IMR-90 (cell line): ENCODE results near the gene TSSK3. TPM values are rescaled to one million over a fixed set of nuclear protein-coding genes. Genes with fewer than 3 reads are reported as not detected.
A peak's percentile ranks its signal among the peaks of the same experiment; 100 is the strongest.

Source experiments
- ATAC-seq: fragments of 200-7000 bp; cut with Tn5 transposase; 2 replicates; pipeline ENCODE4 v1.9.1; 2020; ENCODE audit warnings: low read depth, mild to moderate bottlenecking, moderate library complexity
- BruUV-seq: library from RNA; stranded (reverse); fragments of 400-500 nt; replicated peaks from 2 replicates; lab custom pipeline; 2021; lab: Mats Ljungman, UMichigan
- CTCF ChIA-PET: fragments of 300-600 bp; formaldehyde crosslinking; extraction: SDS; loops from one replicate; lab custom pipeline; 2021; ENCODE audit warnings: antibody characterized with exemption; lab: Yijun Ruan, JAX
- POLR2A ChIA-PET: fragments of 300-600 bp; sonication (Branson Sonifier 250); formaldehyde crosslinking; loops from one replicate; lab custom pipeline; 2022; ENCODE audit warnings: antibody characterized with exemption; ENCODE audit not compliant: unreplicated experiment; lab: Charles Lee
- DNase-seq: peaks from one replicate; pipeline ENCODE4 v3.0.0; 2013
- H2AFZ ChIP-seq: replicated peaks from 2 replicates; pipeline ENCODE3; 2013; ENCODE audit warnings: low read length, mild to moderate bottlenecking; ENCODE audit not compliant: poor library complexity
- H2AK5ac ChIP-seq: 2 replicates; pipeline ENCODE4 v1.6.1; 2013; ENCODE audit warnings: low read depth, low read length, inconsistent platforms
- H2AK9ac ChIP-seq: replicated peaks from 2 replicates; pipeline ENCODE3; 2013; ENCODE audit warnings: mild to moderate bottlenecking, low read depth, low read length, moderate library complexity; ENCODE audit not compliant: poor library complexity
- H2BK120ac ChIP-seq: 2 replicates; pipeline ENCODE4 v1.6.1; 2013; ENCODE audit warnings: low read depth, low read length, inconsistent platforms
- H2BK15ac ChIP-seq: 3 replicates; pipeline ENCODE4 v1.6.1; 2013; ENCODE audit warnings: low read depth, low read length, inconsistent platforms
- H2BK20ac ChIP-seq: 2 replicates; pipeline ENCODE4 v1.6.1; 2013; ENCODE audit warnings: low read depth, mild to moderate bottlenecking, inconsistent platforms, low read length, moderate library complexity
- H2BK5ac ChIP-seq: 2 replicates; pipeline ENCODE4 v1.6.1; 2013; ENCODE audit warnings: mild to moderate bottlenecking, low read depth, low read length, inconsistent platforms; ENCODE audit not compliant: poor library complexity, severe bottlenecking
- H3K14ac ChIP-seq: replicated peaks from 2 replicates; pipeline ENCODE4 v1.6.1; 2013; ENCODE audit warnings: low read depth, low read length, inconsistent platforms
- H3K18ac ChIP-seq: 2 replicates; pipeline ENCODE4 v1.6.1; 2013; ENCODE audit warnings: low read depth, low read length, control low read depth
- H3K23ac ChIP-seq: 2 replicates; pipeline ENCODE4 v1.6.1; 2013; ENCODE audit warnings: low read depth, low read length, inconsistent platforms
- H3K27ac ChIP-seq: 2 replicates; pipeline ENCODE4 v1.5.1; 2013; ENCODE audit warnings: mild to moderate bottlenecking, control low read depth, low read length; ENCODE audit not compliant: insufficient read depth
- H3K27me3 ChIP-seq: 2 replicates; pipeline ENCODE4 v1.6.1; 2013; ENCODE audit warnings: low read length; ENCODE audit not compliant: control insufficient read depth, insufficient read depth
- H3K36me3 ChIP-seq: 2 replicates; pipeline ENCODE4 v1.6.1; 2013; ENCODE audit warnings: low read length, mixed read lengths; ENCODE audit not compliant: control insufficient read depth, insufficient read depth
- H3K4ac ChIP-seq: 2 replicates; pipeline ENCODE4 v1.6.1; 2013; ENCODE audit warnings: low read depth, low read length, inconsistent platforms
- H3K4me1 ChIP-seq: 2 replicates; pipeline ENCODE4 v1.6.1; 2013; ENCODE audit warnings: low read length, mixed read lengths; ENCODE audit not compliant: control insufficient read depth, insufficient read depth
- H3K4me2 ChIP-seq: 2 replicates; pipeline ENCODE4 v1.6.1; 2013; ENCODE audit warnings: low read depth, mild to moderate bottlenecking, control low read depth, low read length, moderate library complexity
- H3K4me3 ChIP-seq: 2 replicates; pipeline ENCODE4 v1.5.1; 2013; ENCODE audit warnings: low read depth, mild to moderate bottlenecking, control low read depth, low read length, moderate library complexity; ENCODE audit not compliant: insufficient read depth
- H3K56ac ChIP-seq: 2 replicates; pipeline ENCODE4 v1.6.1; 2013; ENCODE audit warnings: low read length, inconsistent platforms; ENCODE audit not compliant: insufficient read depth; ENCODE audit errors: extremely low read depth
- H3K79me1 ChIP-seq, 2 experiments: 2 replicates each; pipeline ENCODE4 v1.6.1; 2013; ENCODE audit warnings: low read length in 2 of 2, inconsistent platforms in 1 of 2, low read depth in 1 of 2
- H3K9ac ChIP-seq: 2 replicates; pipeline ENCODE4 v1.6.1; 2013; ENCODE audit warnings: low read depth, low read length, control low read depth
- H3K9me1 ChIP-seq: 2 replicates; pipeline ENCODE4 v1.6.1; 2013; ENCODE audit warnings: low read length, inconsistent platforms; ENCODE audit not compliant: insufficient read depth
- H3K9me3 ChIP-seq: 2 replicates; pipeline ENCODE4 v1.6.1; 2013; ENCODE audit warnings: low read length; ENCODE audit not compliant: control insufficient read depth, insufficient read depth
- H4K20me1 ChIP-seq: 2 replicates; pipeline ENCODE4 v1.6.1; 2013; ENCODE audit warnings: low read length, inconsistent platforms; ENCODE audit not compliant: insufficient read depth
- H4K5ac ChIP-seq: 2 replicates; pipeline ENCODE4 v1.6.1; 2013; ENCODE audit warnings: mild to moderate bottlenecking, low read depth, low read length, control low read depth
- H4K8ac ChIP-seq, 2 experiments: 2 replicates each; pipeline ENCODE4 v1.6.1; 2013; ENCODE audit warnings: low read depth in 2 of 2, low read length in 2 of 2, control low read depth in 1 of 2, inconsistent platforms in 1 of 2
- H4K91ac ChIP-seq: 2 replicates; pipeline ENCODE4 v1.6.1; 2013; ENCODE audit warnings: low read depth, low read length, inconsistent platforms; ENCODE audit not compliant: insufficient read depth
- BHLHE40 ChIP-seq: fragments of 150-350 bp; IDR thresholded peaks from 2 replicates; pipeline ENCODE4 v1.6.1; 2016; ENCODE audit warnings: mild to moderate bottlenecking, low read depth, low read length
- CEBPB ChIP-seq: IDR thresholded peaks from 2 replicates; pipeline ENCODE4 v1.6.1; 2012; ENCODE audit warnings: low read depth, low read length, improper control_type of control experiment
- CHD1 ChIP-seq: IDR thresholded peaks from 2 replicates; pipeline ENCODE4 v1.6.1; 2012; ENCODE audit warnings: low read depth, low read length, improper control_type of control experiment
- CTCF ChIP-seq: conservative IDR thresholded peaks from 2 replicates; pipeline ENCODE4 v1.5.1; 2012; ENCODE audit warnings: mild to moderate bottlenecking, low read depth, low read length, improper control_type of control experiment
- ELK1 ChIP-seq: fragments of 150-350 bp; IDR thresholded peaks from 2 replicates; pipeline ENCODE4 v1.6.1; 2016; ENCODE audit warnings: low read depth, mild to moderate bottlenecking, low read length, moderate library complexity, borderline replicate concordance
- FOS ChIP-seq: fragments of 150-350 bp; IDR thresholded peaks from 2 replicates; pipeline ENCODE4 v1.6.1; 2016; ENCODE audit warnings: low read depth, low read length
- MAFK ChIP-seq: IDR thresholded peaks from 2 replicates; pipeline ENCODE4 v1.6.1; 2012; ENCODE audit warnings: low read depth, low read length, improper control_type of control experiment
- MXI1 ChIP-seq: IDR thresholded peaks from 2 replicates; pipeline ENCODE4 v1.6.1; 2012; ENCODE audit warnings: low read depth, mild to moderate bottlenecking, low read length, moderate library complexity, borderline replicate concordance
- NFE2L2 ChIP-seq: fragments of 150-350 bp; IDR thresholded peaks from 2 replicates; pipeline ENCODE4 v1.6.1; 2016; ENCODE audit warnings: low read depth, mild to moderate bottlenecking, low read length
- POLR2A ChIP-seq: IDR thresholded peaks from 2 replicates; pipeline ENCODE4 v1.6.1; 2012; ENCODE audit warnings: mild to moderate bottlenecking, low read depth, low read length
- RCOR1 ChIP-seq: IDR thresholded peaks from 2 replicates; pipeline ENCODE4 v1.6.1; 2012; ENCODE audit warnings: mild to moderate bottlenecking, low read length, improper control_type of control experiment; ENCODE audit not compliant: insufficient replicate concordance
- SMC3 ChIP-seq: fragments of 150-350 bp; IDR thresholded peaks from 2 replicates; pipeline ENCODE4 v1.6.1; 2016; ENCODE audit warnings: low read depth, mild to moderate bottlenecking, antibody characterized with exemption, low read length, moderate library complexity
- USF2 ChIP-seq: fragments of 150-350 bp; IDR thresholded peaks from 2 replicates; pipeline ENCODE4 v1.6.1; 2017; ENCODE audit warnings: mild to moderate bottlenecking, antibody characterized with exemption, low read length, low read depth
- WGBS, 2 experiments: methylation state at CpG; one replicate each; pipeline versions ENCODE4 v1.1.5 to v1.1.7; 2013; ENCODE audit warnings: missing lambda C conversion rate in 2 of 2; ENCODE audit not compliant: insufficient read length in 1 of 2; ENCODE audit errors: extremely low coverage in 2 of 2; 5-methylcytosine and 5-hydroxymethylcytosine counted together
- dilution Hi-C: fragments of 300-500 bp; cut with HindIII; formaldehyde crosslinking; loops from one replicate; pipeline ENCODE4 v1.14.3; 2018; ENCODE audit warnings: low sequenced_read_pairs; ENCODE audit not compliant: unreplicated experiment
- in situ Hi-C: fragments of 300-500 bp; cut with MboI; formaldehyde crosslinking; loops from 3 replicates; pipeline ENCODE4 v1.14.3; 2019; ENCODE audit warnings: low sequenced_read_pairs, inconsistent platforms, mixed read lengths
- intact Hi-C: fragments of 100-400 bp; cut with micrococcal nuclease; formaldehyde crosslinking; loops from 2 replicates; pipeline ENCODE4 v1.10.0; 2022
- polyA plus RNA-seq, 3 experiments: library from polyadenylated mRNA; depleted of rRNA; stranded (reverse); fragments of >200 nt; gene quantifications; 2 replicates each; pipeline ENCODE4 v1.2.3, GENCODE V29; 2012; ENCODE audit warnings: low replicate concordance in 1 of 3
- total RNA-seq: library from RNA; depleted of rRNA; stranded (reverse); fragments of >200 nt; gene quantifications from 2 replicates; pipeline ENCODE4 v1.2.3, GENCODE V29; 2012

Gene TSSK3
- total and polyA plus RNA-seq, 2 of the 4 experiments (the other 2 are of a cell fraction) = 0.96 TPM; not detected in 1

GRCh38 chr1:32351399-32352238 is 10.7 kb upstream of the TSSK3 start:
- H4K5ac ChIP-seq = peak overlapping the region; percentile 90
- peak overlapping the region; percentile 95 for H3K27ac ChIP-seq
- H3K36me3 ChIP-seq = peaks cover 4% of the 10 kb centered on the region; the same call in 1 of the 2 replicates
- peak overlapping the region; percentile 94; the same call in 1 of the 2 replicates for H2AK5ac ChIP-seq
- peak overlapping the region; percentile 69 for H3K23ac ChIP-seq
- 0% methylated on average over 41 of the region's 75 CpGs; no CpG with 5 or more reads in 1 of the 2 experiments for WGBS, 2 experiments
- H3K14ac ChIP-seq = peak overlapping the region; percentile 87
- H4K20me1 ChIP-seq = no peaks in the 10 kb centered on the region
- H3K4ac ChIP-seq = peak overlapping the region; percentile 79
- peak overlapping the region; percentile 85 for H3K4me2 ChIP-seq
- no peaks in the 10 kb centered on the region for H3K9me3 ChIP-seq
- H2AFZ ChIP-seq = peak overlapping the region; percentile 93
- H2BK15ac ChIP-seq = peak overlapping the region; percentile 94; the same call in 2 of the 3 replicates
- in situ Hi-C loops (no loop called here), intact Hi-C loops (loop anchor here (1.0 kb wide), 1 partner anchor 15 kb away; the partner anchor contains the start of gene MARCKSL1), dilution Hi-C loops (no loop called here)
- H2BK120ac ChIP-seq = peak overlapping the region; percentile 86
- H4K8ac ChIP-seq = peak overlapping the region; percentile 83 to 91
- peak overlapping the region; percentile 94 for H2AK9ac ChIP-seq
- peak overlapping the region; percentile 94 for H4K91ac ChIP-seq
- CTCF ChIA-PET = no interaction called here
- H3K18ac ChIP-seq = peak overlapping the region; percentile 92
- no peaks in the 10 kb centered on the region for H3K27me3 ChIP-seq
- H3K56ac ChIP-seq = peak overlapping the region; percentile 78
- H3K4me1 ChIP-seq = peaks cover 26% of the 10 kb centered on the region
- DNase-seq = peak; percentile 88
- BruUV-seq = no TSS peak
- peak overlapping the region; percentile 87 for H3K9ac ChIP-seq
- H3K4me3 ChIP-seq = peak overlapping the region; percentile 85
- ATAC-seq = peak; percentile 91
- H2BK20ac ChIP-seq = peak overlapping the region; percentile 44; the same call in 1 of the 2 replicates
- peaks cover 18% of the 10 kb centered on the region for H3K9me1 ChIP-seq
- POLR2A ChIA-PET = interaction anchor here (0.8 to 1.5 kb wide), 2 partner anchors 12 to 15 kb away, joined by 3 to 4 read pairs; partner anchors contain the start of gene MARCKSL1
- peak overlapping the region; percentile 87 for H2BK5ac ChIP-seq
- H3K79me1 ChIP-seq = peaks cover 8 to 30% of the 10 kb centered on the region in 2 experiments; a peak in 3 of 4 replicates
- TF ChIP-seq ELK1 (no peak), RCOR1 (no peak), MXI1 (no peak; the same call in 1 of the 2 replicates), CHD1 (no peak), CTCF (no peak), SMC3 (no peak), CEBPB (no peak), USF2 (peak; percentile 30; the same call in 1 of the 2 replicates), MAFK (no peak), FOS (no peak), POLR2A (peak; percentile 85), NFE2L2 (no peak), BHLHE40 (peak; percentile 97)
